NCI-H748 treated with DMSO at 0.1 percent for 48 hours (cell line): ENCODE data around the gene SLC15A3.

Experiments used
- DNase-seq: peaks from one replicate; lab custom pipeline; 2025; lab: John Stamatoyannopoulos, UW

SLC15A3 gene

GRCh38 chr11:60951904-60952741, at the start of gene SLC15A3:
Gene SLC15A3 (minus strand): TSS chr11:60952176. CDS start chr11:60951551, 625 bp downstream.
- DNase-seq, result no peak

GRCh38 chr11:61000426-61000825, 48.5 kb upstream of the SLC15A3 start:
- DNase-seq, result no peak

DNA sequence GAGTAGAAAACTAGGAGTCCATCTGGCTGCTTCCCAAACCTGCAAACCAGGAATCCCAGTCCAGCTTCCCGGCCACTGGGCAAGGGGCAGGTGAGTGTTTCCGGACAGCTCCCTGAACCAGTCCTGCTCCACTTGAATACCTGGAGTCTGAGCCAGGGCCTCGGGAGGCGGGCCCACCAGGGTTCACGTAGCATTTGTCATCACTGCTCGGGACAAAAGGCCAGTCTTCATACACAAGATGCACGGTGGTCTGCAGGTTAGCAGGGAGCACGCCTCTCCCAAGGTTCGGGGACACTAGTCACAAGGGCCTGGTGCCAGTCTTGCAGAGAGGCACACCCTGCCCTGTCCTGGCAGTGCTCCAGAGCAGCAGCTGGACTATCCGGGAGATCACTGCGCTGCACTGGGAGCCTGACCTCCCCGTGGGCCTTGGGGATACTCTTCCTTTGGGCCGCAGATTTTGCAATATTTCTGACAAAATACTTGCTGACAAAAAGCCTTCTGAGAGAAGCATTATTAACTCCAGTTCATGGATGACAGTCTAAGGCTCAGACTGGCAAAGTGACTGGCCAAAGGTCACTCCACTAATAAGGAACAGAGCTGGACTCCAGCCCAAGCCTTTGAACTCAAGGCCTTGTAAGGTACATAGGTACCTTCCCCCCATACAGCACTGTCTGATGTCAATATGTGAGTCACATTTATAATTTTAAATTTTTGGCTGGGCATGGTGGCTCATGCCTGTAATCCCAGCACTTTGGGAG, 44.6 kb upstream of the SLC15A3 start:
- no peak for DNase-seq

- no peak for DNase-seq
Measured at GRCh38 chr11:60995798-60996197, 43.8 kb upstream of the SLC15A3 start.

DNA sequence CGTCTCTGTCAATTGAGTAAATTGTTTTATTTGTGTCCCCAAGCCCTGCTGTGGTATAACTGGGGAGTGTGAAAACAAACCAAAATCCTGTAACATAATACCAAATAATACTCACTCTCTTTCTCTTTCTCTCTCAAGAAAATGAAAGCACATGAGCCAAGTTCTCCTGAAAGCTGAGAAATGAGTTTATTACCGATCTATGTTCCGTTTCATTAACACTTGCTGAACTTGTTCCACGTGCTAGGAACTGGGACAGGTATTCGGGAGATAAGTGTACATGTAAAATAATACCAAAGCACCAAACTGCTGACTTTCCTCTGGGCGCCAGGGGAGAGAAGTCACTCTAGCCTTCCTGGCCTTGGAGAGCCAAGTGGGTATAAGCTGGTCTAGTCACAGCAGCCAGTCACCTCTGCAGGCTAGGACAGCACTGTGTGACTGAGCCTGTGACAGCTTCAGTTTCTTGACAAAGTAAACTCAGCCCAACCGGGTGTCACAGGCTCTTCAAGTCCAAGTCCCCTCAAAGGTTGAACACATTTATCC, 42.6 kb upstream of the SLC15A3 start:
- no peak for DNase-seq

GRCh38 chr11:60993615-60994014, 41.6 kb upstream of the SLC15A3 start:
- DNase-seq, result no peak

DNA sequence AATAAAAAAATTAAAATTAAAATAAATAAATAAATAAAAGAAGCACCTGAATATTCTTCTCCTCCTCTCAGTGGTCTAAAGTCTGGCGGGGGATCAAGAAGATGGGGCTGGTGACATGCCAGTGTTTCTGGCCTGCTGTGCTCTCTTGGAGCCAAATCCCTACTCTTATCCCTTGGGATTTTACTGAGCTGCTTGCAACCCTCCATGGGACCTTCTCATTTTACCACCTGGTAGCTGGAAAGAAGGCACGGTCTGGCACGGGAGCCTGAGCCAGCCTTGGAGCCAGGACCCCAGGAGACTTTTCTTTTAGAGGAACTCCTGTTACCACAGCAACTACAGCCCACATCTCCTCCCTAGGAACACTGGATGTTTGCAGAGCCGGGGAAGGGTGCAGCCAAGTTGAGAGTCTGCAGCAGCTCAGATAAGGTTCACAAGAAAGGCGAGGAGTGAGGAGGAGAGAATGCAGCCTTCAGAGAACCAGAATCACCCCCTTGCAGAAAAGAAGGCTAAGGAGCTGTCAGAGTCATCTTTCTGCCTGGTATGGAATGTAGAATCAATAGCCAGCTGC, 41.0 kb upstream of the SLC15A3 start:
- DNase-seq, result no peak

DNA sequence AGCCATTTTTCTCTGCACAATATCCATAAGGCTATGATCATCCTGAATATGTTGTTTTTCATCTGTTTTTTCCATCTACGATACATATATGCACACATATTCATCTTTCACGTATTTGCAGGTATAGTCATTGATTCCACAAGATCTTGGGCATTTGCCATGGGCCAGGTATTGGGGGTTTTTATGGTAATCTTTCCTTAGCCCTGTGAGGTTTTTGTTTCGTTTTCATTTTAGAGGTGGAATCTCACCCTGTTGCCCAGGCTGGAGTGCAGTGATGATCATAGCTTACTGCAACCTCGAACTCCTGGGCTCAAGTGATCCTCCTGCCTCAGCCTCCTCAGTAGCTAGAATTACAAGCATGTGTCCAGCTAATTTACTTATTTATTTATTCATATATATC, 39.5 kb upstream of the SLC15A3 start:
- no peak for DNase-seq

DNA sequence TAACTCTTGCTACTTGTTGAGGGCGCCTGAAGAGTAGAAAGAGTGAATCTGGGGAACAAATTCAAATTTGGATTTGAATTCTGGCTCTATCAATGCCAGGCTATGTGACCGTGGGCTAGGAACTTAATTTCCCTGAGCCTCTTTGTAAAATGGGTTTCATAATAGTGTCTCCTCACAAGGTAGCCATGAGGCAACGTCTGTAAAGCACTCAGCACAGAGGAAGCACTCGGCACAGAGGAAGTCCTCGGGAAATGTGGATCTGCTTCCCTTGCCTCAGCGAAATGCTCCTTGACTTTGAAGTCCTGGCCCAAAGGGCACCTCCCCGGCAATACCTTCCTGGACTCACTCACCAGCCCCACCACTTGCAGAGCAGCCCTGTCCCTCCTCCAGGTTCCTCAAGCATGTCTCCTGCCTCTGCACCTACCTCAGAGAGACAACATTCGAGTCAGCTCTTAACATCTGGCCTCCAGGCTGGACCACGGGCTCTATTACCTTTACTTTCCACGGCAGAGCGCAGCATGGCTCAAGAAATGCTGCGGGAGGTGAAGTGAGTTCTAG, 37.2 kb upstream of the SLC15A3 start:
- no peak for DNase-seq

DNA sequence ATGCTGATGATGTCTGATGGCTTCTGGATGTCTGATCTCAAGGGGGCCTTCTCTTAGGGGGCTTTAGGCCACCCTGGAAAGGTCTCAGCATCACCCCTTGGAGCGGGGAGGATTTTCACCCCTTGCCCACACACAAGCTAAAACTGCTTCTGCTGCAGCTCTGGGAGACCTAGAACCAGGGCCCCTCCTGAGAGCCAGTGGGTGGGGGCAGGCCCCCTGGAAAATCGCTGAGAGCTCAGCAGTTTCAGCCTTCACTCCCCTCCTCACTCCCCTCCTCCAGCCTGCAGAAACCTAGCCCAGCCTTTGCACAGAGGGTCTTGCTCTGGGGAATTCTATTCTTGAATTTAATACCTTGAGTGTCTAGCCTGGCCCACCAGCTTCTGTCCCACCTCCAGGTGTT, 36.7 kb upstream of the SLC15A3 start:
- DNase-seq, result no peak

DNA sequence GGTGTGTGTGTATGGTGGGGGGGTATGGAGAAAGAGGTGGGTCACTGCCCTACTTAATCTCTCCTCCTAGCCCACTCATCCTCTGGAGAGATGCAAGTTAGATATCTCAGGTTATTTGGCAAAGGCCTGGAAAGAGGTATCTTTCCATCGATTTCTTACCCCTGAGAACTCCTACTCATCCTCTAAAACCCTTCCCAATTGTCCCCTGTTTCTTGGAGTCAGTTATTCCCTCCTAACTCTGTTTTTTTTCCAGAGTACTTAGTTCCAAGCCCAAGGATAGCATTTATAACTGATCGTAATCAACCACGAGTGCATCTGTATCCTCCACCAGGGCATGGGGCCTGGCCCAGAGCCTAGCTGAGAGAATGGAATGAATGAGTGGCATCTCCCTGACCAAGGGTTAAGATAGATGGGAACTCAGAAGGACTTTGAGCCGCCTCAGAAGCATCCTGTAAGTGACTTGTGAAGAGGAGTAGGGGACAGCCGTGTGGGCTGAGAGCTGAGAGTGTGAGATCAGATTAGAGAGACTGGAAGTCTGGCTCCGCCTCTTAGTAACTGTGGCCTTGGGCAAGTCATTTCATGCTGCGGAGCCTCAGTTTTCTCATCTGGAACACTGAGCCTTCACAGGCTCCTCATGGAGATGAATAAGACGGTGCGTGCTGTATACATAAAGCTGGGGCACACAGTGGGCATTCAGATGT, 35.8 kb upstream of the SLC15A3 start:
- DNase-seq, result no peak

GRCh38 chr11:60985991-60986915, 34.3 kb upstream of the SLC15A3 start:
- DNase-seq, result no peak

DNA sequence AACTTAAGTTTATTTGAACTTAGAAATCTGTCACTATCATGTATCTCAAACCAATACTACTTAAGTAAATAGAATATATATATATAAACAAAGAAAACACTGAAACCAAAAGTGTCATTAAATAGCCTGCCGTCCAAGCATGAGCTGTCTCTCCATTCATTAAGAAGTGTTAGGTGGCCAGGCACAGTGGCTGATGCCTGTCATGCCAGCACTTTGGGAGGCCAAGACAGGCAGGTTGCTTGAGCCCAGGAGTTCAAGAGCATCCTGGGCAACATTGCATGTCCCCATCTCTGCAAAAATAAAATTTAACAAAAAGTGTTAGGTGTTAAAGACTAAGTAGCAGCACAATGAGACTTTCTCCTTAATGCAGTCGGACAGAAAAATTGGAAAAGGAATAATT, 33.5 kb upstream of the SLC15A3 start:
- DNase-seq, result no peak

GRCh38 chr11:60984636-60985035, 32.7 kb upstream of the SLC15A3 start:
- DNase-seq, result no peak

DNA sequence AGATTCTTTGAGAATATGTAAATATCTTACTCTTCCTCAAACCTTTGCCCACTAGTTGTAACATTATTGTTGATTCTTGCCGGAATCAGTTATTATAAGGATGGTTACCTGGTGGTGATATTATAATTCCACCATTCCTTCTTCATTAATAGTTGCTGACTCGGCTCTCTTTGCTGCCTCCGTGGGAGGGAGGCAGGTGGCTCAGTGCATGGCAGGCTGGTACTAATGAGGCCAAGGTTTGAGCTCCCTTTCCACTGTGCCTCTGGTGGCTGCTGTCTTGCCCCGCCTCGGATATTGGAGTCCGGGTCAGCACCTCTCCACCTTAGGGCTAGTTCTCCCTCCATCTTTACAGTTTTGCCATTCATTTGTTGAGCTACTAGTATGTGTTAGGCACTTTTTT, 32.2 kb upstream of the SLC15A3 start:
- no peak for DNase-seq

DNA sequence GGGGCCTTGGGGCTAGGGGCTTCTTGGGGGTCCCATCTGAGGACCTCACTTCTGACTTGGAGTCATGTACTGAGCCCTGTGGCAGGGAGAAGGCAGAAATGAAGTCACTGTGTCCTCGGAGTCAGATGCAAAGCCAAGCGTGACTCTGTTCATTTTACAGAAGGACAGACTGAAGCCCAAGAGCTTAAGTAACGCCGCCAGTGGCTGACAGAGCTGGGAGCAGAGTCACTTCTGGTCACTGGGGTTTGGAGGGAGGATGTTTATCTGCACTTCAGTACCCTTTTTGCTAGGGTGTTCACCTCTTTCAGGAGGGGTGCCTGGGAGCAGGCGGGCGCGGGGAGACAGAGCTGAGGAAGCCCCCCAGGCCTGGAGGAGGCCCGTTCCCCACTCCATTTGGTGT, 30.2 kb upstream of the SLC15A3 start:
- no peak for DNase-seq

DNA sequence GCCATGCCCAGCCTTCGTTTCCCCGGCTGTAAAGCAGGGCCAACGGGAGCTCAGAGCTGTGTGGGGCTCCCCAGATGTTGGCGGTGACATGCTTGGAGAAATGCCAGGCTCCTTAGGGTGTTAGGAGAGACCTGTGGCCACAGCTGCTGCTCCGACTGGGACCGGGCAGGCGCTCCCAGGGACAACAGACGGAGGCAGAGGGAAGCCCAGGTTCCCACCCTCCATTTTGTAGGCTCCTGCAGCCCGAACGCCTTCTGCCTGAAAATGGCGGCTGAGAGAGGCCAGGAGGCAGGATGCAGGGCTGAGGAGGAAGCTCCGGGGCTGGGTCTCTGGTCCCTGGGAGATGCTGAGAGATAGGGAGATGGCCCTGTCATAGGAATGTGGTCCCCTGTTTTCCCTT, 29.5 kb upstream of the SLC15A3 start:
- no peak for DNase-seq

DNA sequence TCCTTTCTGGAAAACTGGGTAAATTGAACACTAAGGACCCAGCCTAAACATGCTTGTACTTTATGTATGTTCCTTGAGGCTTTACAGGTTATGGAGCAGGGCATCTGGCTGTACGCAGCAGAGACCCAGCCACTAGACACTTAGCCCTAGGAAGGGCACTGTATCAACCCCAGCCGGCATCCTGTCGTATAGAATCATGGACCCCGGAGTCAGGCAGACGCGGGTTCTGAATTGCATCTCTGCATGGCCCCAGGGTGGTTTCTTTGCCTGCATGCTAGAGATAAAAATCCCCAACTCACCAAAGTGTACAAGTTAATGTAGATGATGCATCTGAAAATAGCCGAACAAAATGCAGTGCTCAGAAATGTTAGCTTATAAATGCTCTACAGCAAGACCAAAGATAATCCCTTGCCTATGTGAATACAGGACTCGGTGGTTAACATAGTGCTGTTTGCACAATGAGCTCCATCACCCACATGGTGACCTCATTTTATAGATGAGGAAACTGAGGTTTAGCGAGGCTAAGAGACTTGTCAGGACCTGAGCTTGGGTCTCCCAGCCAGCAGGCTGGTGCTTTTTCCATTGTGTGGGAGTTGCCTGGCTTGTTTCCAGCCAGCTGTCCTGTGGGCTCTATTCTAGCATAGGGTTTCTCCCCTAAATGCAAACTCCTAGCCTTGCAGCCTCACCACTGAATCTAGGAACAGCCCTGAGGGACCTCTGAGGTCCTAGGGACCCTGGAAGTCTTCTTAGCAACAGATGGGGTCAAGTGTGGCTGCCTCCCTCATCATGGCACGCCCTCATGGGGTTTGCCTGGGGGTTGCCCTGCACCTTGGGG, 26.8 kb upstream of the SLC15A3 start:
- DNase-seq, result no peak

DNA sequence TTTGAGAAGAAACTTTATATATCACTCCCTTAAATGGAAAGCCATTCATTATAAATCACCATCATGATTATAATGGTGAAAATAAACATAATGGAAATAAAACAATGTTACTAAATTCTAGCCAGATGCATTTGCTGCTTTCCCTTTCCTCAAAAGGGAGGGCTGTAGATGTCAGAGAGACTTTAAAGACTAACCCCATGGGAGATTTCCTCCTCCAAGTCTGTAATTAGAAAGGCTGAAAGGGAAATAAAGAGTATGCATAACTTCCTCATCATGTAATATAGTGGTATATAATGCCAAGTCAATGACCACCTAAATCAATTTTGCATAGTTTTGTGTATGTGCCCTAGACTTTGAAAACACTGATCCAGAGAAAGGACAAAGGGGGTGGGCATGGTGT, 25.9 kb upstream of the SLC15A3 start:
- DNase-seq, result no peak

- DNase-seq, result no peak
Measured at GRCh38 chr11:60977224-60977623, 25.2 kb upstream of the SLC15A3 start.
